Loucy (cell line): ENCODE measurements around the gene MRPL34.

Experiments
- EZH2phosphoT487 ChIP-seq: fragments of 200-600 bp; IDR thresholded peaks from 2 replicates; pipeline ENCODE4 v1.6.1; 2018; ENCODE audit warnings: antibody characterized with exemption, mild to moderate bottlenecking, moderate library complexity, borderline replicate concordance
- TF ChIP-seq, protein P1 (sequence below): fragments of 200-600 bp; sonication (generic); conservative IDR thresholded peaks from 2 replicates; pipeline ENCODE4 v1.5.1; 2014; ENCODE audit warnings: mild to moderate bottlenecking, antibody characterized with exemption, low read length

DNA sequence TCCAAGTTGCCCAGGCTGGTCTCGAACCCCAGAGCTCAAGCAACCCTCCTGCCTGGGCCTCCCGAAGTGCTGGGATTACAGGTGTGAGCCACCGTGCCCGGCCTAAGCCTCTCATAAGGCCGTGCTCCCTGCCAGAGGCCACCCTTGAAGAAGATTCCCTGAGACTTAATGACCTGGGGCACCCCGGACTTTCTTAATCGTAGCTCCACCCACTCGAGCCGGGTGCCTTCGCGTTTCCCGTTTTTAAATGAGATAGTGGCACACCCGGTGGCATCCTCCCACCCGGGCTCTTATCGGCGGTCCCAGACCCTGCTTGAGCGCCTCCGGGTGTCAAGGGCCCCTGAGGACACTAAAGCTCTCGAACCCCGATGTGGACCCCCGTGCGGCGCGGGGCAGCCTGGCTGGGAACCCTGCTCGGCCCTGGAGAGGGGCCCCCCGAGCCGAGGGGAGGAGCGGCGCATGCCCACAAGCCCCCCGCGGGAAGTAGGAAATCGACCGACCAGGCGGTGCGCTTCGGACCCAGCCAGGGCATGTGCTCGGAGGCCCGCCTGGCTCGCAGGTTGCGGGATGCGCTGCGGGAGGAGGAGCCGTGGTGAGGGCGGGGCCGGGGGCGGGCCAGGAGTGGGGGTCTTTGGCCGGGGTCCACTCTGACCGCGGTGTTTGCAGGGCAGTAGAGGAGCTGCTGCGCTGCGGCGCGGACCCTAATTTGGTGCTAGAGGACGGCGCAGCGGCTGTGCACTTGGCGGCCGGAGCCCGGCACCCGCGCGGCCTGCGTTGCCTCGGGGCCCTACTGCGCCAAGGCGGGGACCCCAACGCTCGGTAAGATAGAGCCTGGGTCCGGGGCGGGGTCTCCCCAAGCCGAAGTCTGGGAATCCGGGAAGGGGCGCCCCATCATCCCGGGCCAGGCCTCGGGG lies 24.0 kb upstream of the MRPL34 start, which contains the start of gene ANKLE1:
- TF ChIP-seq, protein P1, sequence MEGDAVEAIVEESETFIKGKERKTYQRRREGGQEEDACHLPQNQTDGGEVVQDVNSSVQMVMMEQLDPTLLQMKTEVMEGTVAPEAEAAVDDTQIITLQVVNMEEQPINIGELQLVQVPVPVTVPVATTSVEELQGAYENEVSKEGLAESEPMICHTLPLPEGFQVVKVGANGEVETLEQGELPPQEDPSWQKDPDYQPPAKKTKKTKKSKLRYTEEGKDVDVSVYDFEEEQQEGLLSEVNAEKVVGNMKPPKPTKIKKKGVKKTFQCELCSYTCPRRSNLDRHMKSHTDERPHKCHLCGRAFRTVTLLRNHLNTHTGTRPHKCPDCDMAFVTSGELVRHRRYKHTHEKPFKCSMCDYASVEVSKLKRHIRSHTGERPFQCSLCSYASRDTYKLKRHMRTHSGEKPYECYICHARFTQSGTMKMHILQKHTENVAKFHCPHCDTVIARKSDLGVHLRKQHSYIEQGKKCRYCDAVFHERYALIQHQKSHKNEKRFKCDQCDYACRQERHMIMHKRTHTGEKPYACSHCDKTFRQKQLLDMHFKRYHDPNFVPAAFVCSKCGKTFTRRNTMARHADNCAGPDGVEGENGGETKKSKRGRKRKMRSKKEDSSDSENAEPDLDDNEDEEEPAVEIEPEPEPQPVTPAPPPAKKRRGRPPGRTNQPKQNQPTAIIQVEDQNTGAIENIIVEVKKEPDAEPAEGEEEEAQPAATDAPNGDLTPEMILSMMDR = no peak
- no peak for TF ChIP-seq EZH2phosphoT487
